Measurements from ENCODE around the gene PLXNC1.

The PLXNC1 gene

DNA sequence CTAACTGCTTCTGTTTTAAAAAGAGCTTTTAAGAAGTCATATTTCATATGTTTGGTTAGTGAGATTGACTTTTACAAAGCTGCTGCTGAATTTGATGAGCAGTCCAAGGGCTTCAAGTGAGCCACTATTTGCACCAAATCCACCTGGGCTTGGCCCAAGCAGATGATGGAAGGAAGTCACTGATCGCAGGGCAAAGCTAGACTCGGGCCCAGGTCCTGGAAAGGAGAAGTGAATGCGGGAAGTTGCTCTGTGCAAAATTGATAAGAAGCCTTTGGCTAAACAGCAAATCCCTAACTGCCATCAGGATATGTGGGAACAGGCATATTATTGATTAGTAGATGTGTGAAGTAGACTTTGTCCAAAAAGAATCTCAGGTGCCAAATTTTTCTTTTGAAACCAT lies 30.5 kb downstream of the PLXNC1 start:
- DNase-seq (ENCODE audit: extremely low spot score): no peak
- ChIA-PET CTCF (no interaction called here), POLR2A (no interaction called here)
- TF ChIP-seq BHLHE40 (IDR thresholded peaks at IDR 0.05; ENCODE audit: borderline replicate concordance) (no peak), SUZ12 (IDR thresholded peaks at IDR 0.05) (no peak), NFRKB (IDR thresholded peaks at IDR 0.05) (no peak), FOXM1 (IDR thresholded peaks at IDR 0.05; ENCODE audit: borderline replicate concordance) (no peak)

DNA sequence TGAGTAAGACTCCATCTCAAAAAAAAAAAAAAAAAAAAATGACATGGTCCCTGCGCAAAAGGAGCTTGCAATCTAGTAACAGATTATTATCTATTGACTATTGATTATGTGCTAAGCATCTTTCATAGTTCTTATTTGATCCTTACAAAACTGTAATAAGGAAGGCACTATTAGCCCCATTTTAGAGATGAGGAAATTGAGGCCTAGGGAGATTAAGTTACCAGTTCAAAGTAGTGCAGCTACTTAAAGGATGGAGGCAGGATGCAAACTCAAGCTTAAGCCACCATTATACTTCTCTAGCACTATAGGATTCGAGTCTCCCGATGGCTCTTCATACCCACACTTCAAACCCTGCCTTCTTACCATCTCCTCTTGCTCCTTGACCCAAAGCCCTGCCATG lies 31.3 kb downstream of the PLXNC1 start:
- TF ChIP-seq L3MBTL2 (conservative IDR thresholded peaks at IDR 0.05): no peak
- POLR2A ChIA-PET: no interaction called here
- no peak for DNase-seq (ENCODE audit: extremely low spot score)
- CTCF ChIA-PET: no interaction called here

DNA sequence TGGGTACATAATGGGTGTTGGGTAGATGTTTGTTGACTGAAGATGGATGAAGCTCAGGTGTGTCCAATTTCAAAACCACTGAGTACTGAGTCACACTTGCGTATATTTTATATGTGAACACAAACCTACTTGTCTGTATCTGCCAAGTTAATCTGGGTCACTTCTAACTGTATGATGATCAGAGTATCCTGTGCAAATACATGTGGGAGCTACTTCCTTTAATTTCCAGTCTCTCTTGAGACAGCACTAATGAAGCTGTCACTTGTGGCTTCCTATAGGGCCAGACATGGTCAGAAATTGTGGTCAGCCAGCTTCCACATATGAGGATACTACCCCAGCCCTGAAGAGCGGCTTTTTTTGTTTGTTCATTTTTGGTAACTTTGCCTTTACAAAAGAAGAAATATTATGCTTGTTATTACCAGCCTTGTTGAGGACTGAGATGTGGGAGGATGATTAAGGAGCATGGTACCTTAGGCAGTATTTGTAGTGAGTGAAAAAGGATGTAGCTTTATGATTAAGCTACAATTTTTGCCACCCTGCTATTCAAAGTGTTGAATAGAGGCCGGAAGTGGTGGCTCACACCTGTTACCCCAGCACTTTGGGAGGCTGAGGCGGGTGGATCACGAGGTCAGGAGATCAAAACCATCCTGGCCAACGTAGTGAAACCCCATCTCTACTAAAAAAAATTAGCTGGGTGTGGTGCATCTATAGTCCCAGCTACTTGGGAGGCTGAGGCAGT lies 32.4 kb downstream of the PLXNC1 start:
- ChIA-PET CTCF (no interaction called here), POLR2A (no interaction called here)
- TF ChIP-seq SP1 (IDR thresholded peaks at IDR 0.05) (no peak), ZNF384 (IDR thresholded peaks at IDR 0.05) (no peak), HDGF (IDR thresholded peaks at IDR 0.05; ENCODE audit: borderline replicate concordance) (no peak), LEF1 (IDR thresholded peaks at IDR 0.05; ENCODE audit: borderline replicate concordance) (no peak), CTBP1 (IDR thresholded peaks at IDR 0.05; ENCODE audit: borderline replicate concordance) (no peak), FOXA1 (IDR thresholded peaks at IDR 0.05) (no peak), TARDBP (IDR thresholded peaks at IDR 0.05) (no peak), BHLHE40 (IDR thresholded peaks at IDR 0.05; ENCODE audit: borderline replicate concordance) (no peak), NFRKB (IDR thresholded peaks at IDR 0.05) (no peak)
- no peak for DNase-seq (ENCODE audit: extremely low spot score)

DNA sequence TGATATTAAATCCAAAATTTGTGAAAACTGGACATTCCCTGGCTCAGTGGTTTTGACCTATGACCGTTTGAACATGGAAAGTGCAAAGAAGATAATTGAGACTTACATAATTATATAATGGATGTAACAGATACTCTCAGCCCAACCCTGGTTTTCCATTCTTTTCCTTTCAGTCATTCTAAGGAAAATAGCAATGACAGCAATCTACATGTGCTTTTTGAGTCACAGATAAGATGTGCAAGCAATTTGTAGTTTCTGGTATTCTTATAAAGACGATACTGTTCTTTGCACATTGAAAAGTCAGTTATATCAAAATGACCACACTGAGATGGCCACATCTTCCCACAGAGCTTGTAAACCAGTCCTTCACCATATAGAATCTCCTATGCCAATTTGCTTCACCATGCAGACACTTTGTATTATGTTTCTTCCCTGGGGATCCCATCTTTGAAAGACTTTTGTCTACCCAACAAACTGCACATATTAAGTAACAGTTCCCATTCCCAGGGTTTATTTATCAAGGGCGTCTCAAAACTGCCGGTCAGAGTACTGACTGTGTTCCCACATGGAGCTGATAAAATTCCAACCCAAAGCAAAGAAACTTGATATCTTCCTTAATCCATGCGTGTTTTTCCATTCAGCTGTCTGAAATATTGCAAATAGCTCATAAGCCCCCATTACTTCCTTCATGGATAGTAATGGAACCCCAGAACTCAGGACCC lies 34.8 kb downstream of the PLXNC1 start:
- no peak for TF ChIP-seq ELF4 (IDR thresholded peaks at IDR 0.05)
- no peak for TF ChIP-seq NFRKB (IDR thresholded peaks at IDR 0.05)
- TF ChIP-seq L3MBTL2 (conservative IDR thresholded peaks at IDR 0.05): no peak
- no peak for TF ChIP-seq CTBP1 (IDR thresholded peaks at IDR 0.05; ENCODE audit: borderline replicate concordance)
- no peak for TF ChIP-seq FOXM1 (IDR thresholded peaks at IDR 0.05; ENCODE audit: borderline replicate concordance)
- TF ChIP-seq SP1 (IDR thresholded peaks at IDR 0.05): no peak
- no peak for TF ChIP-seq FOXK2 (IDR thresholded peaks at IDR 0.05)
- TF ChIP-seq HDGF (IDR thresholded peaks at IDR 0.05; ENCODE audit: borderline replicate concordance): no peak
- TF ChIP-seq ZNF384 (IDR thresholded peaks at IDR 0.05): no peak
- TF ChIP-seq SUZ12 (IDR thresholded peaks at IDR 0.05): no peak
- TF ChIP-seq ARNT (IDR thresholded peaks at IDR 0.05): no peak
- TF ChIP-seq, protein P1, sequence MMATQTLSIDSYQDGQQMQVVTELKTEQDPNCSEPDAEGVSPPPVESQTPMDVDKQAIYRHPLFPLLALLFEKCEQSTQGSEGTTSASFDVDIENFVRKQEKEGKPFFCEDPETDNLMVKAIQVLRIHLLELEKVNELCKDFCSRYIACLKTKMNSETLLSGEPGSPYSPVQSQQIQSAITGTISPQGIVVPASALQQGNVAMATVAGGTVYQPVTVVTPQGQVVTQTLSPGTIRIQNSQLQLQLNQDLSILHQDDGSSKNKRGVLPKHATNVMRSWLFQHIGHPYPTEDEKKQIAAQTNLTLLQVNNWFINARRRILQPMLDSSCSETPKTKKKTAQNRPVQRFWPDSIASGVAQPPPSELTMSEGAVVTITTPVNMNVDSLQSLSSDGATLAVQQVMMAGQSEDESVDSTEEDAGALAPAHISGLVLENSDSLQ (IDR thresholded peaks at IDR 0.05): no peak
- no peak for TF ChIP-seq FOXA1 (IDR thresholded peaks at IDR 0.05)
- no peak for TF ChIP-seq TARDBP (IDR thresholded peaks at IDR 0.05)
- ChIA-PET POLR2A (no interaction called here), CTCF (no interaction called here)
- no peak for DNase-seq (ENCODE audit: extremely low spot score)

DNA sequence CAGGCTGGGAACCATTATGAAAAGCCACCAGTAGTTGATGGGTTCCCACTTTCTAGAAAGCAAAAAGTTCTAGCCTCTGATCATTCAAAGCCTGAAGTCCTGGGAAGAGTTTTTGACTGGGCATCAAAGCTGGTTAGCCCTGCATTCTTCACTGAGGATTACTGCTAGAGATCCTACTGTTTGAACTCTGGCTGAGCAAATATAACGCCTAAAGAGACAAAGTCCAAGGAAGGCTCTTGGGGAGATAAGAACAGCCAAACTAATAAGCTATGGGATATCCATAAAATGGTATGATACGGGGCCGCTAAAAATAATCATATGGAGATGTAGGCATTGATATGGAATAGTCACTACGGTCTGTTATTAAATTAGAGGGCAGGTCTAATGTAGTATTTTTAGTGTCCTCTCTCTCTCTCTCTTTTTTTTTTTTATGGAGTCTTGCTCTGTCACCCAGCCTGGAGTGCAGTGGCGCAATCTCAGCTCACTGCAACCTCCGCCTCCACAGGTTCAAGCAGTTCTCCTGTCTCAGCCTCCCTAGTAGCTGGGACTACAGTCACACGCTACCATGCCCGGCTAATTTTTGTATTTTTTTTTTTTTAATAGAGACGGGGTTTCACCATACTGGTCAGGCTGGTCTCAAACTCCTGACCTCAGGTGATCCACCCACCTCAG lies 35.5 kb downstream of the PLXNC1 start:
- TF ChIP-seq TARDBP (IDR thresholded peaks at IDR 0.05) (no peak), LEF1 (IDR thresholded peaks at IDR 0.05; ENCODE audit: borderline replicate concordance) (no peak), ELF4 (IDR thresholded peaks at IDR 0.05) (no peak), ARNT (IDR thresholded peaks at IDR 0.05) (no peak), NFRKB (IDR thresholded peaks at IDR 0.05) (no peak), FOXA1 (IDR thresholded peaks at IDR 0.05) (no peak), FOXM1 (IDR thresholded peaks at IDR 0.05; ENCODE audit: borderline replicate concordance) (no peak), SUZ12 (IDR thresholded peaks at IDR 0.05) (no peak), SP1 (IDR thresholded peaks at IDR 0.05) (no peak), BHLHE40 (IDR thresholded peaks at IDR 0.05; ENCODE audit: borderline replicate concordance) (no peak)
- DNase-seq (ENCODE audit: extremely low spot score): no peak
- ChIA-PET CTCF (no interaction called here), POLR2A (no interaction called here)

DNA sequence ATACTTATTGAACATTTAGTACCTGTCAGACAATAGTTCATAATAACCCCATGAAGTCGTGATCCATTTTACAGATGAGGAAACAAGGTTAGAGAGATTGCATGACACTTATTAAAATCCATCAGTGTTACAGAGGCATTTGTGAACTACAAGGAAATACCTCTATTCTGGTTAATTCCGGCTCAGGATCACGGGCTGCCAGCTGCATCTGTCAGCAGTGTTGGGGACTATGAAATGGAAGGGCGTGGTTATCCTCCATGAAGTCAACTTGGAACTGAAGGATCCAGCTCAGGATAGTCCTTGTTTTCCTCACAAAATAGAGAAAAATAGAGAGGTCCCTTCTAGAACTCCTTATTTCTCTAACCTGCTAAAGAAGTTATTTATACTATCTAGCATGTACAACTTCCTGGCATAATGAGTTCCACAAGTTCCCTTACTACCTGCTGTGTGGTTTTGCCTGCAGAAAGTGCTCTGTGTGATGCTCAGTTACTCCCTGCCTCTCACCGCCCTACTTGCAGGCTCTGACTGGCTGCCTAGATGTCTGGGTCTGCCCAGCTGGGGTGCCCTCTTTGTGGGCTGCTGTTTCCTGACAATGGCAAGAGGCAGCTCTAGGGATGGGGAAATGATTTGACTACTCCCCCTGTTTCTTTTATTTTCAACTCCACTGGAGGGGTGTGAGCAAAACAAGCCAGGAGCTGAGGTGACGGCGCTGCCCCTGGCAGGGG lies 36.8 kb downstream of the PLXNC1 start:
- CTCF ChIA-PET: no interaction called here
- TF ChIP-seq FOXA1 (IDR thresholded peaks at IDR 0.05) (no peak), TARDBP (IDR thresholded peaks at IDR 0.05) (no peak), L3MBTL2 (conservative IDR thresholded peaks at IDR 0.05) (no peak), ELF4 (IDR thresholded peaks at IDR 0.05) (no peak), BHLHE40 (IDR thresholded peaks at IDR 0.05; ENCODE audit: borderline replicate concordance) (no peak), ZNF384 (IDR thresholded peaks at IDR 0.05) (no peak), LEF1 (IDR thresholded peaks at IDR 0.05; ENCODE audit: borderline replicate concordance) (no peak), NFRKB (IDR thresholded peaks at IDR 0.05) (no peak), SP1 (IDR thresholded peaks at IDR 0.05) (no peak), HDGF (IDR thresholded peaks at IDR 0.05; ENCODE audit: borderline replicate concordance) (no peak), FOXM1 (IDR thresholded peaks at IDR 0.05; ENCODE audit: borderline replicate concordance) (no peak), SUZ12 (IDR thresholded peaks at IDR 0.05) (no peak), ARNT (IDR thresholded peaks at IDR 0.05) (no peak)
- TF ChIP-seq, protein P1 (IDR thresholded peaks at IDR 0.05): no peak

More for the DNA sequence above, 36.8 kb downstream of the PLXNC1 start:
- no peak for DNase-seq (ENCODE audit: extremely low spot score)
- POLR2A ChIA-PET: no interaction called here
